Gastrocnemius medialis (tissue), 4 donors: ENCODE data around the gene SLC36A1. TPM values are rescaled to one million over a fixed set of nuclear protein-coding genes. Genes with fewer than 3 reads are reported as not detected.
A peak's percentile ranks its signal among the peaks of the same experiment; 100 is the strongest.

Experiments used
- ATAC-seq, 2 donors: fragments of 150-250 bp; one replicate each; pipeline ENCODE4 v1.9.1; 2016
- DNase-seq, 2 donors: peaks; one replicate each; pipeline ENCODE4 v3.0.0-alpha.2; 2019
- H3K27ac ChIP-seq, 4 donors: fragments of 200-600 bp; sonication (generic); 1 replicate in 1 of 4; 2 replicates in 3 of 4; pipeline ENCODE4 v1.5.1; 2016 to 2018; ENCODE audit warnings: mild to moderate bottlenecking in 2 of 4, moderate library complexity in 1 of 4
- H3K27me3 ChIP-seq, 3 donors: fragments of 200-600 bp; sonication (generic) in 2 of 3; 1 replicate in 1 of 3; 2 replicates in 2 of 3; pipeline versions ENCODE4 v1.5.1 to v1.6.0; 2016 to 2019; ENCODE audit warnings: mild to moderate bottlenecking in 1 of 3, moderate library complexity in 1 of 3
- H3K36me3 ChIP-seq, 2 donors: fragments of 200-600 bp; sonication (generic) in 1 of 2; one replicate each; pipeline ENCODE4 v1.5.1; 2017 to 2018
- H3K4me1 ChIP-seq, 2 donors: fragments of 200-600 bp; sonication (generic) in 1 of 2; one replicate each; pipeline ENCODE4 v1.5.1; 2016 to 2017; ENCODE audit warnings: mild to moderate bottlenecking in 2 of 2
- H3K4me3 ChIP-seq, 4 donors: fragments of 200-600 bp; sonication (generic) in 3 of 4; 1 replicate in 1 of 4; 2 replicates in 3 of 4; pipeline ENCODE4 v1.5.1; 2016 to 2019; ENCODE audit warnings: mild to moderate bottlenecking in 2 of 4
- H3K9me3 ChIP-seq, 3 donors: fragments of 200-600 bp; sonication (generic) in 2 of 3; 1 replicate in 1 of 3; 2 replicates in 2 of 3; pipeline ENCODE4 v1.5.1; 2016 to 2019
- CTCF ChIP-seq, 5 experiments: fragments of 450-650 bp in 3 of 5; fragments of 200-600 bp in 2 of 5; sonication (generic) in 2 of 5; IDR thresholded peaks in 4 of 5; conservative IDR thresholded peaks in 1 of 5; 1 replicate in 4 of 5; 2 replicates in 1 of 5; pipeline ENCODE4 v1.5.1; 2016 to 2019; ENCODE audit warnings: antibody characterized with exemption in 5 of 5, mild to moderate bottlenecking in 3 of 5, moderate library complexity in 3 of 5
- POLR2A ChIP-seq, 2 donors: fragments of 450-650 bp; IDR thresholded peaks; one replicate each; pipeline ENCODE4 v1.6.1; 2017; ENCODE audit warnings: antibody characterized with exemption in 2 of 2, mild to moderate bottlenecking in 2 of 2, moderate library complexity in 2 of 2
- in situ Hi-C, 4 donors: fragments of 200-750 bp; cut with MboI; loops; one replicate each; pipeline versions ENCODE4 v1.15.0 to v1.8.0; 2017; ENCODE audit warnings: low sequenced_read_pairs in 4 of 4
- intact Hi-C: fragments of 100-400 bp; cut with DNase I; formaldehyde crosslinking; loops from one replicate; pipeline ENCODE4 v1.15.1; 2023; ENCODE audit warnings: low total_unique reads
- total RNA-seq, 4 donors: library from RNA; depleted of rRNA; stranded (reverse); fragments of >200 nt; gene quantifications; one replicate each; pipeline versions ENCODE4 v1.1.0 to v1.2.3, GENCODE V29; 2016

Gene SLC36A1
- total RNA-seq, 4 donors from 2014 or later, result 4.6 to 14.7 (median 8.5) TPM

GRCh38 chr5:151480384-151481293 is 33.2 kb downstream of the SLC36A1 start:
- H3K27ac ChIP-seq, result peak overlapping the region; percentile 62 to 83 (median 79)
- intact Hi-C loops, result no loop called here

GRCh38 chr5:151483176-151483575 is 35.8 kb downstream of the SLC36A1 start:
- TF ChIP-seq POLR2A (IDR thresholded peaks at IDR 0.05) (no peak), CTCF (IDR thresholded peaks at IDR 0.05 in 4 of 5, conservative IDR thresholded peaks at IDR 0.05 in 1 of 5) (no peak)
- in situ Hi-C loops (no loop called here), intact Hi-C loops (no loop called here)
- Histone ChIP-seq H3K27me3 (no peaks in the 10 kb centered on the region), H3K4me3 (no peak overlapping the region), H3K9me3 (no peaks in the 10 kb centered on the region), H3K4me1 (peaks cover 9 to 29% of the 10 kb centered on the region in 2 donors), H3K27ac (no peak overlapping the region), H3K36me3 (peaks cover 0 to 70% of the 10 kb centered on the region in 2 donors)
- ATAC-seq, result no peak
- DNase-seq, result no peak

More at GRCh38 chr5:151480384-151481293, 33.2 kb downstream of the SLC36A1 start:
- peak; percentile 88 to 90 for ATAC-seq
- no peaks in the 10 kb centered on the region for H3K27me3 ChIP-seq
- peaks cover 0 to 53% of the 10 kb centered on the region in 2 donors for H3K36me3 ChIP-seq
- in situ Hi-C loops, result no loop called here
- no peak overlapping the region for H3K4me3 ChIP-seq
- no peaks in the 10 kb centered on the region for H3K9me3 ChIP-seq
- peak; percentile 57 to 78 for DNase-seq
- H3K4me1 ChIP-seq, result peaks cover 12 to 47% of the 10 kb centered on the region in 2 donors
- TF ChIP-seq CTCF (IDR thresholded peaks at IDR 0.05 in 4 of 5, conservative IDR thresholded peaks at IDR 0.05 in 1 of 5), result no peak
- peak in 1 of 2 donors; percentile 57 for TF ChIP-seq POLR2A (IDR thresholded peaks at IDR 0.05)

GRCh38 chr5:151483647-151484046 is 36.2 kb downstream of the SLC36A1 start:
- Histone ChIP-seq H3K9me3 (no peaks in the 10 kb centered on the region), H3K4me1 (peaks cover 9 to 24% of the 10 kb centered on the region in 2 donors), H3K27ac (no peak overlapping the region), H3K4me3 (no peak overlapping the region), H3K36me3 (peaks cover 0 to 70% of the 10 kb centered on the region in 2 donors), H3K27me3 (no peaks in the 10 kb centered on the region)
- ATAC-seq (no peak), DNase-seq (no peak)
- in situ Hi-C loops (no loop called here), intact Hi-C loops (no loop called here)
- TF ChIP-seq CTCF (IDR thresholded peaks at IDR 0.05 in 4 of 5, conservative IDR thresholded peaks at IDR 0.05 in 1 of 5) (no peak), POLR2A (IDR thresholded peaks at IDR 0.05) (no peak)

- DNase-seq (no peak), ATAC-seq (no peak)
- in situ Hi-C loops, result no loop called here
- Histone ChIP-seq H3K9me3 (no peaks in the 10 kb centered on the region), H3K36me3 (peaks cover 0 to 66% of the 10 kb centered on the region in 2 donors), H3K27me3 (no peaks in the 10 kb centered on the region), H3K4me3 (no peak overlapping the region), H3K27ac (no peak overlapping the region), H3K4me1 (peaks cover 0 to 5% of the 10 kb centered on the region in 2 donors)
- intact Hi-C loops, result no loop called here
- TF ChIP-seq POLR2A (IDR thresholded peaks at IDR 0.05) (no peak), CTCF (IDR thresholded peaks at IDR 0.05 in 4 of 5, conservative IDR thresholded peaks at IDR 0.05 in 1 of 5) (no peak)
These were observed 40.1 kb downstream of the SLC36A1 start for GRCh38 chr5:151487544-151487943.
